Psoas muscle (tissue), 8 donors: Measurements from ENCODE around the gene SCAF11. TPM values are rescaled to one million over a fixed set of nuclear protein-coding genes. Genes with fewer than 3 reads are reported as not detected.

Experiments used
- ATAC-seq, 4 donors: fragments of 200-7000 bp; cut with Tn5 transposase; one replicate each; pipeline ENCODE4 v1.9.1; 2020; ENCODE audit warnings: moderate library complexity in 3 of 4, mild to moderate bottlenecking in 2 of 4
- DNase-seq, 2 donors: peaks; one replicate each; pipeline ENCODE4 v3.0.0-alpha.2; 2020
- H3K27ac ChIP-seq: fragments of 200-600 bp; one replicate; pipeline ENCODE4 v1.8.0; 2022
- H3K27me3 ChIP-seq, 3 donors: fragments of 200-600 bp in 1 of 3; one replicate each; pipeline versions ENCODE4 v1.6.1 to v1.8.0; 2013 to 2022; ENCODE audit warnings: low read length in 2 of 3, mild to moderate bottlenecking in 2 of 3, moderate library complexity in 1 of 3; ENCODE audit not compliant: insufficient read depth in 3 of 3
- H3K36me3 ChIP-seq, 2 donors: fragments of 200-600 bp in 1 of 2; one replicate each; pipeline versions ENCODE4 v1.6.1 to v1.8.0; 2013 to 2022; ENCODE audit warnings: low read depth in 1 of 2, mild to moderate bottlenecking in 1 of 2, moderate library complexity in 1 of 2; ENCODE audit not compliant: insufficient read depth in 1 of 2
- H3K4me1 ChIP-seq: fragments of 200-600 bp; one replicate; pipeline ENCODE4 v1.8.0; 2022
- H3K4me3 ChIP-seq: fragments of 200-600 bp; one replicate; pipeline ENCODE4 v1.8.0; 2022; ENCODE audit warnings: mild to moderate bottlenecking
- H3K9me3 ChIP-seq: fragments of 200-600 bp; one replicate; pipeline ENCODE4 v1.8.0; 2022
- CTCF ChIP-seq: fragments of 200-600 bp; IDR thresholded peaks from one replicate; pipeline ENCODE4 v1.8.0; 2022; ENCODE audit warnings: antibody characterized with exemption
- WGBS, 3 donors: extraction: QIAGEN DNeasy Blood & Tissue Kit; methylation state at CpG; one replicate each; pipeline versions ENCODE4 v1.1.6 to v1.1.7; 2013; 5-methylcytosine and 5-hydroxymethylcytosine counted together
- intact Hi-C, 2 donors: fragments of 100-400 bp; cut with DNase I; formaldehyde crosslinking; loops; one replicate each; pipeline versions ENCODE4 v1.11.0 to v1.14.2; 2022
- polyA plus RNA-seq, 3 donors: library from polyadenylated mRNA; stranded (reverse); fragments of 200-250 nt; gene quantifications; one replicate each; pipeline ENCODE4 v1.2.3, GENCODE V29; 2013
- total RNA-seq, 4 donors: library from RNA; stranded (reverse); fragmentation: NEBNext Ultra II Directional in 2 of 4; extraction: Animal tissue kit (Norgen Biotek cat#: 25700) in 2 of 4; gene quantifications; one replicate each; pipeline versions ENCODE4 v1.2.1 to v1.2.4, GENCODE V29; 2021 to 2023
- donor health status: healthy with polysubstance abuse.
- donor health status: DM: no; HTN: no; CAD: no; lungs with moderate emphysema.
- donor health status: Bipolar disorder and iron deficiency.
- donor health status: healthy.
- donor health status: DM: yes; HTN: yes; CAD: no.
- donor health status: DM: no; HTN: no; CAD: no.
- donor health status: DM: no; HTN: no; CAD: no.
- donor health status: DM: yes; HTN: yes; CAD: no.

SCAF11 gene
- total and polyA plus RNA-seq, 7 donors: 28.5 to 90.0 (median 63.5) TPM

DNA sequence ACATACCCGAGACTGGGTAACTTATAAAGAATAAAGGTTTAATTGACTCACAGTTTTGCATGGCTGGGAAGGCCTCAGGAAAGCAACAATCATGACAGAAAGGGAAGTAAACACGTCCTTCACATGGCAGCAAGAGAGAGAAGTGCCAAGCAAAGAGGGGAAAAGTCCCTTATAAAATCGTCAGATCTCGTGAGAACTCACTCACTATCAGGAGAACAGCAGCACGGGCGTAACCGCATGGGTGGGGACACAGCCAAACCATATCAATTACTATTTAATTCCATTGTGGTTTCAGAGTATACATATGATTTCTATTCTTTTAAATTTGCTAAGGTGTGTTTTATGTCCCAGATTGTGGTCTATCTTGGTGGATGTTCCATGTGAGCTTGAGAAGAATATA is 117.9 kb downstream of the SCAF11 start:
- TF ChIP-seq CTCF: no peak
- no peak for DNase-seq

More for the DNA sequence above, 117.9 kb downstream of the SCAF11 start:
- H3K36me3 ChIP-seq: peaks cover 3 to 36% of the 10 kb centered on the region in 2 donors
- no peaks in the 10 kb centered on the region for H3K4me1 ChIP-seq
- no peaks in the 10 kb centered on the region for H3K9me3 ChIP-seq
- ATAC-seq: no peak
- H3K27me3 ChIP-seq: no peaks in the 10 kb centered on the region
- intact Hi-C loops: no loop called here
- no peak overlapping the region for H3K27ac ChIP-seq
- no peak overlapping the region for H3K4me3 ChIP-seq
- WGBS, 3 donors: 69 to 85% (median 80%) methylated on average over 7 of the region's 7 CpGs
